GM12865 (cell line): ENCODE results near the gene TTC4.

Experiments used
- DNase-seq: peaks from one replicate; pipeline ENCODE4 v3.0.0; 2010; ENCODE audit warnings: low read depth
- H3K4me3 ChIP-seq: 2 replicates; pipeline ENCODE4 v1.5.1; 2011; ENCODE audit warnings: mild to moderate bottlenecking, low read depth, low read length, control low read depth
- TF ChIP-seq, protein P1 (sequence below): IDR thresholded peaks from 2 replicates; pipeline ENCODE4 v1.5.1; 2011; ENCODE audit warnings: low read length, control low read depth, low read depth, inconsistent platforms; ENCODE audit not compliant: insufficient read depth; ENCODE audit errors: missing control alignments

TTC4 gene

DNA sequence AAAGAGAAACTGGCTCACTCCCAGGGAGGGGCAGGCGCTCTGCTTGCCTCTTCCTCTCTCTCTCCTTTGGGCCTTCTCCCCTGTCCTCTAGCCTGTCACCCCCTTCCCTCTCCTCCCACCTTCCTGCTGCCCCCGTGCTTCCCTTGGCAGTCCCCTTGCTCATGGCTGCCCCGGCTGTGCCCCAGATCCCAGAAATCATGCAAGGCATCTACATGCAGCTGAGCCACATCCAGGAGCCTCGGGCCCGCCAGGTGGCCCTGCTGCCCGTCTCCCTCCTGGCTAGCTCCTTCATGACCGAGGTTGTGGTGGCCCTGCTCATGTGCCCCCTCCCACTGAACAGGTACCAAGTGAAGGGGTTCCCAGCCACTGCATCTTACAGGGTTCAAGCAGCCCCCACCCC, 36.0 kb upstream of the TTC4 start:
- no peak overlapping the region for H3K4me3 ChIP-seq
- DNase-seq: no peak
- TF ChIP-seq, protein P1, sequence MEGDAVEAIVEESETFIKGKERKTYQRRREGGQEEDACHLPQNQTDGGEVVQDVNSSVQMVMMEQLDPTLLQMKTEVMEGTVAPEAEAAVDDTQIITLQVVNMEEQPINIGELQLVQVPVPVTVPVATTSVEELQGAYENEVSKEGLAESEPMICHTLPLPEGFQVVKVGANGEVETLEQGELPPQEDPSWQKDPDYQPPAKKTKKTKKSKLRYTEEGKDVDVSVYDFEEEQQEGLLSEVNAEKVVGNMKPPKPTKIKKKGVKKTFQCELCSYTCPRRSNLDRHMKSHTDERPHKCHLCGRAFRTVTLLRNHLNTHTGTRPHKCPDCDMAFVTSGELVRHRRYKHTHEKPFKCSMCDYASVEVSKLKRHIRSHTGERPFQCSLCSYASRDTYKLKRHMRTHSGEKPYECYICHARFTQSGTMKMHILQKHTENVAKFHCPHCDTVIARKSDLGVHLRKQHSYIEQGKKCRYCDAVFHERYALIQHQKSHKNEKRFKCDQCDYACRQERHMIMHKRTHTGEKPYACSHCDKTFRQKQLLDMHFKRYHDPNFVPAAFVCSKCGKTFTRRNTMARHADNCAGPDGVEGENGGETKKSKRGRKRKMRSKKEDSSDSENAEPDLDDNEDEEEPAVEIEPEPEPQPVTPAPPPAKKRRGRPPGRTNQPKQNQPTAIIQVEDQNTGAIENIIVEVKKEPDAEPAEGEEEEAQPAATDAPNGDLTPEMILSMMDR: no peak

DNA sequence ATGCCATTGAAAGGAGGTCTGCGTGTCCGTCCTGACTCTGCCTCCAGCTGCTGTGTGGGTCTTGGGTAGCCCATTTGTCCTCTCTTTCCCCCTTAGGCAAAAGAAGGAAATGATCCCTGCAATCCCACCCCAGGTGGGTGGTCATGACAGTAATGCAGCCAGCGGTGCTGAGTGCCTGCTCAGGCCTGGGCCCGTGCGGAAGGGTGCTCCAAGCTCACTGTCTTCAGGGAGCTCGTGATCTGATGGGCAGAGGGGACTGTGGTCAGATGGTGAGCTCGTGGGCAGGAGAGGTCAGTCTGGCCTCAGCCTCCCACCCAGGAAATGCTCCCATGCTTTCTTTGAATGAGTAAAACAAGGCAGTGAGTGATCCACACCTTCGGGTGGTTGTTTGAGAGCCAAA, 35.3 kb upstream of the TTC4 start:
- no peak for DNase-seq
- H3K4me3 ChIP-seq: no peak overlapping the region
- TF ChIP-seq, protein P1: no peak

DNA sequence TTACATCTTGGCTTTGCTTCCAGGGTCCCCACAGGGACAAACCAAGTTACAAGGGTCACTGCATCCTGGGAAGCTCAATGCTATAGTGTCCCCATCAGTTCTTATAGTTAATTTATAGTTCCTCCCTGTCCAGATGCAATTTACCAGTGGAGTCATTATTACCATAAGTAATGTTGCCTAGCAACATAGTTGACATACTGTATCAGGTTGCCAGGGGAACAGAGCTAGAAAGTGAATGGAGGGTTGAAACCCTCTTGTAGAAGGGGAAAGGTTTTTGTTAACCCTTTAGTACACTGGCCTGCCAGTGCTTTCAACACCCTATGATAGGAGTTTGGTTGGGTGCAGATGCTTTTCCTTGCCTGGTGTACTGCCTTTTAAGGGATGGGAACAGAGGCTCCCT, 34.3 kb upstream of the TTC4 start:
- TF ChIP-seq, protein P1: no peak
- DNase-seq: no peak
- H3K4me3 ChIP-seq: no peak overlapping the region

DNA sequence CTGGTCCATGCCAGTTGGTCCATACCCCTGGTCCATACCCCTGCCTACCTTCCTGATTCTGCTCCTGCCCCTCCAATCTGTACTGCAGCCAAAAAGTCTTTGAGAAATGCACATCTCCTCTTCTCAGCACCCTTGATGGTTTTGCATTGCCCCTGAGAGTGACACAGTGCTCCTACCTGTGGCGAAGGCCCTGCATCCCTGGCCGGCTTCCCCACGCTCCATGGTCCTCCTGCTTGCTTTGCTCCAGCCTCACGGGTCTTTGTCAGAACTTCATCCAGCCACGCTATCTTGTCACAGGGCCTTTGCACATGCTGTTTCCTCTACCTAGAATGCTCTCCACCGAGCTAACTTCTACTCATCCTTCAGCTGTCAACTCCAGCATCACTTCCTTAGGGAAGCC, 32.2 kb upstream of the TTC4 start:
- TF ChIP-seq, protein P1: no peak
- H3K4me3 ChIP-seq: no peak overlapping the region
- no peak for DNase-seq

DNA sequence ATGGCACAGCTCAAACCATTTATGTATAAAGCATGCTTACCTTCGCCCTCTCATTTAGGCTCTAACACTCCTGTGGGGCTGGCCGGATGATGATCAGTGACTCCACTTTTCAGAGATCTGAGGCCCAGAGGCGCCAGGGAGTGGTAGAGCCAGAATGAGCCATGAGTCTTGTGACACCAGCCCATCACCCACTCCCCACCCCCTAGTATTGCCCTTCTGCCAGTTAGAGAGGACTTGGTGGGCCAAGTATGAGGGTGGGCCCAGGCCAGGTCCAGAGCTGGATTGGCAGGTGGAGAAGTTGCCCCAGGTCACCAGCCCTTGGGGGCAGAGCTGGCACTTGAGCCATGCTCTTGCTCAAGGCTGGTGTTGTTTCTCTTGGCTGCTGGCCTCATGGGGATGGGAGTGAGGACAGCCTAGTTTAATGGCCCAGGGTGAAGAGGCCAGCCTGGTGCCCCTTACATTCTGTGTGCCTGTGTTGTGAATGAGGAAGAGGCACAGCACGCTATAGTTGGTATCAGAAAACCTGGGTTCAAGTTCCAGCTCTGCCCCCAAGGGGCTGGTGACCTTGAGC, 30.2 kb upstream of the TTC4 start:
- no peak overlapping the region for H3K4me3 ChIP-seq
- no peak for DNase-seq
- TF ChIP-seq, protein P1: no peak

DNA sequence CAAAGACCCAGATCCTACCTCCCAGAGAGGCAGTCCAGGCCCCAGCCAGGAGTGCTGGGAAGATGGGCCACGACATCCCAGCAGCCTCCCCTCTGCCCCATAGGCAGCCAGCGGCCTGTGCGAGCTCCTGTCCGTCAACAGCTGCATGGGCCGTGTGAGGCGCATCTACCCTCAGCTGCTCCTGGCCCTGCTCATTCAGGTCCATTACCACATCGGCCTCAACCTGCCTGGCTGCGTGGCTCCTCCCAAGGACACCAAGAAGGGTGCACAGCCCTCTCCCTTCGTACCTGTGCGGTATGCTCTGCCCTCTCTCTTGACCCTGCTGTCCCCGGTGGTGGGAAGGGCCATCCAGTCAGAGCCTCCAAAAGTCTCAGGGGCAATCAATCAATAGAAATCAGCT, 29.5 kb upstream of the TTC4 start:
- no peak for DNase-seq
- TF ChIP-seq, protein P1: no peak

DNA sequence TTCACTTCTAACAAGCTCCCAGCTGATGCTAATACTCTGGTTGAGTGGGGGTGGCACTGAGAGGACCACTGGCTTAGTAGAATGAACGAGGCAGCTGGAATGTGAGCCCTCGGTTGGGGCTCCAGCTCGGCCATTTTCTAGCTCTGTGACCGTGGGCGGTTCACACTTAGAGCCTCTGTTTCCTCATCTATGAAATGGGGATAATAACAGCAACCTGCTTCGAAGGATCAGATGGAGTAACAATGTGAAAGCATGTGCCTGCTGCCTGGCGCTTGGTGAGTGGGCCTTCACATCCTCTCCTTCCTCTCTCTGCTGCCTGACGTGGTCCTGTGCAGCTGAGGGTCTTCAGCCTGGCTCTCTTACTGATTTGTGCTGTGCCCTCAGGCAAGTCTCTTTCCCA, 20.9 kb upstream of the TTC4 start:
- TF ChIP-seq, protein P1: no peak
- DNase-seq: no peak
- no peak overlapping the region for H3K4me3 ChIP-seq

More for the DNA sequence above, 29.5 kb upstream of the TTC4 start:
- H3K4me3 ChIP-seq: no peak overlapping the region
